GM18873 (cell line): ENCODE data around the gene ELOVL5.
"Not testable (repeated sequence)": the region's sequence is repeated elsewhere in the genome, so short reads cannot be mapped to it uniquely, and the experiment has no call there.

Source experiments
- ATAC-seq: cut with Tn5 transposase; IDR thresholded peaks from one replicate; pipeline ENCODE4 v1.9.1; 2021; ENCODE audit warnings: mild to moderate bottlenecking, moderate library complexity, moderate number of reproducible peaks; ENCODE audit not compliant: unreplicated experiment, low FRiP score

The ELOVL5 gene

GRCh38 chr6:53333439-53334408 is 15.0 kb downstream of the ELOVL5 start:
- no peak for ATAC-seq

DNA sequence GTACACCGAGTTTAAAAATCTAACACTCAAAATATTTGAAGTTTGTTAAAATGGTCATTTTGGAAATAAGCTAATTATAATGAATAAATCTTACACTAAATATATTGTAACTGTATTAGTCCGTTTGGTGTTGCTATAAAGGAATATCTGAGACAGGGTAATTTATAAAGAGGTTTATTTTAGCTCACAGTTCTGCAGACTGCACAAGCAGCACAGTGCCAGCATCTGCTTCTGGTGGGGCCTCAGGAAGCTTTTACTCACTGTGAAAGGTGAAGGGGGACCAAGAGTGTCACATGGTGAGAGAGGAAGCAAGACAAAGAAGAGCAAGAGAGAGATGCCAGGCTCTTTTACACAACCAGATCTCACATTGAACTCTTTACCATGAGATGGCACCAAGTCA is 17.1 kb downstream of the ELOVL5 start:
- ATAC-seq, result no peak

DNA sequence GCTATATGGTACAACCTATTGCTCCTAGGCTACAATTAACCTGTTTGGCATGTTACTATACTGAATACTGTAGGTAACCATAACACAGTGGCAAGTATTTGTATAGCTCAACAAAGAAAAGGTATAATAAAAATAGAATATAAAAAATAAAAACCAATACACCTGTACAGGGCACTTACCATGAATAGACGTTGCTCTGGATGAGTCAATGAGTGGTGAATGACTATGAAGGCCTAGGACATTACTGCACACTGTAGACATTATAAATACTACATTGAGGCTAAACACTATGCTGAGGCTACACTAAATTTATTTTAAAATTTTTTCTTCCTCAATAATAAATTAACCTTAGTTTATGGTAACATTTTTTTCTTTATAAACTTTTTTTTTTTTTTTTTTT is 18.6 kb downstream of the ELOVL5 start:
- ATAC-seq, result no peak

- ATAC-seq, result no peak
Observed at GRCh38 chr6:53328375-53328774, 20.4 kb downstream of the ELOVL5 start.

GRCh38 chr6:53327017-53327395 is 21.7 kb downstream of the ELOVL5 start:
- ATAC-seq, result no peak

DNA sequence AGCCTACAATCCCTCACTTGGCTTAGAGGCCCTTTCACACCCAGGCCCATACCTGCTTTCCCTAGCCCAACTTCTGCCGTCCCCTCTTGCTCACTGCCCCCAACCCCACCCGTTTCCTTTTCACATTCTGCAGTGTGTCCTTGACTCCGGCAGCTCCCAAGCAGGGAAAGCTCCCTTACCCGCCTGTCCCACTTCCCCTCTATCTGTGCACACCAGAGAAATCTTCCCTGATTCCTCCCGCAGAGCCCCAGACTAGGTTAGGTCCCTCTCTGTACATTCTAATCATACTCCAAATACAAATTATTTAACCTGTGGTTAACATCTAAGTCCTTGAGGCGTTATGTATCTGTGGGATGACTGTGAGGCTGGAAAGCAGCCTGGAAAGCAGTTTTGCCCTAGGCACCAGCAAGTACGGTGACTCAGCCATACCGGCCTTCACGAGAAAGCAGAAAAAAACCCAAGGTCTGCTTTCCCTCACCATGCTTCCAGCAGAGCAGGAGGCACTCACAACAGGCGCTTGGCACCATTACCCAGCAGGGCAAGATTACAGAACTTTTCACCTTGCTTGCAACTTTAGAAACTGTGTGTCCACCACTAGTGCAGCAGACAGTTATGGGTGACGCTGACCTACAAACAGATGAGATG is 22.3 kb downstream of the ELOVL5 start:
- no peak for ATAC-seq

- no peak for ATAC-seq
Observed at GRCh38 chr6:53325785-53326184, 23.0 kb downstream of the ELOVL5 start.

DNA sequence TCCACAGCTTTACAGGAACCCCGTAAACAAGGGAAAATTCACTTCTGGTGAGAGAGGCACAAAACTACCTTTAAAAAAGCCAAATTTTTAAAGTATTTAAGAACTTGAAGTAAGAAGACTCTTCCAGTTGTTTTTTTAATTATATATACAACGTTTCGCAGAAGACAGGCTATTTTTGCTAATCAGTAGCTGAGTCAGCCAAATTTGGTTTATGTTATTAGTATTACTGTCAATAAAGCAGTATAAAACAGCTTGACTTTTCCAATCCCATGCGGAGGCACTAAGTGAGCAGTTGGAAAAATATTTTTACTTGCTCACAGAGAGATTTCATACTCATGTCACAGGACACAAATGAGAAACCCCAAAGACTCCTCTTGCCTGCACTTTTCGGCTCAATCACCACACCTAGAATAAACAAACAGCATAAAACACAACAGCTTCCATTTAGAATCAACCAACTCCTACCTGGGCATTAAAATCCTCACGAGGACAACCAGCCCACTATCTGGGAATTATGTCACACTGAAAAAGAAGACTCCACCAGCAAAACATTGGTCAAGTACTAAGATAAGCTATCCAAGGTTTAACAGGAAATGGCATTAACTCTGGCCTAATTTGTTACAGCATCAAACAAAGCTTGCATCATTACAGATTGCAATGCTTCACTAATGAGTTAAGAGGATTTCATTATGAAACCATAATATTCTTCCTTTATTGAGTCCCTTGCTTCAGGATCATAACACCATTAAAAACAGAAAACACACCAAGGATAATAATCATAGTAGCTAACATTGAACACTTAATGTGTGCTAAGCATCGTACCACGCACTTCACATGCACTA is 26.3 kb downstream of the ELOVL5 start:
- no peak for ATAC-seq

DNA sequence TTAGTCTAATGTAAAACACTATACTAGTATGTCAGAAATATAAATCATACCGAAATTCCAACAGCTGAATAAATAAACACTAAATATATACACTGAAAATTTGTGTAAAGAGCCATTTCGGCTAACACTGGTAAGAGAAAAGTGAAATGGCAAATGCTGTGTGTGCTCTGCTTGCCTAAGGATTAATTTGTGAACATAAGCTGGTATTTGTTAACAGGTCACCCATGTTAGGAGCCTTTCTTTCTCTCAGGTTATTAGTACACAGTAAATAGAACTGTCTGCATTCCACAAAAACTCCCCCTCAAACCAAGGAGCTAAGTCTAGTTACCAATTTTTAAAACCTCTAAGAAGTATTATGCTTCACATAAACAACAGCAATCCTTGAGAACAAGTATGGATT is 27.0 kb downstream of the ELOVL5 start:
- no peak for ATAC-seq

DNA sequence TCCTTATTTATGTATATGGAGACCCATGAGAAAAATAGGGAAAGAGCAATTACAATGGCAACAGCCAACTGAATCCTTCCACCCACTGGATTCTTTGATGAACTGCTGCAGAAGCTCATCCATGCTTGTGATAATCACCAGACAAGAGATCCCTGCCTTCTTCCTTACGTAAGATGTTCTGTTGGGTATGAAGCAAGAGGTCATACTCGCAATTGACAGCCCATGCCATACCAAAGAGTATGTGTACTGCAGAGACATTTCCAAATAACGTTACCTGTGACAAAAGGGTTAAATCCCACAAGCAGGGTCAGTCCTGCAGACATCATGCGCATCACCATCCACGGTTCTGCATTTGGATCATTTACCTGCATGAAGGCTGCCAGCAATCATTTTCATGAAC is 27.8 kb downstream of the ELOVL5 start:
- no peak for ATAC-seq

DNA sequence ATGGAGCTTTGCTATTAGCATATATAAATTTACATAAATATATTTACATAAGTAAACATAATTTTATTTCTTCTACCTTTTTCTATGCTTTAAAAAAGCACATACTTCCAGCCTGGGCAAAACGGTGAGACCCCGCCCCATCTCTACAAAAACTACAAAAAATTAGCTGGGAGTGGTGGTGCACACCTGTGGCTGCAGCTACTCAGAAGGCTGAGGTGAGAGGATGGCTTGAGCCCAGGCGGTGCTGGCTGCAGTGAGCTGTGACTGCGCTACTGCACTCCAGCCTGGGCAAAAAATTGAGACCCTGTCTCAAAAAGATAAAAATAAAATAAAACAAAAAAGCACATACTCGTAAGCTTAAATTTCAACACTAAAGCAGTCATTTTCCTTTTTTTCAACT is 30.3 kb downstream of the ELOVL5 start:
- ATAC-seq, result no peak

DNA sequence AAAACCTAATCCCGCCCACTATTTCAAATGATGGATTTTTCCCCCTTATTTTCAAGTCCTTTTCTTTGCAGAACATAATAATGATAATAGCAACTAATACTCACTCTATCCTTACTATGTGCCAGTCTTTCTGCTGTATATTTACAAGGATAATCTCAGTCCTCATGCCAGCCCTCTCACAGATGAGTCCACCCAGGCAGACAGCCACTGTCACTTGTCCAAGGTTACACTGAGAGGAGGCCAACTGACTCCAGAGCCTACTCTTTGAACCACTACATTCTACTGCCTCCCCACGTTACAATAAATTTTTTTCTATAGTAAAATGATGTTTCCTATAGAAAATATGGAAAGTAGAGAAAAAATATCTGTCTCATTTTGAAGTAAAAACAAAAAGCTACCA is 30.9 kb downstream of the ELOVL5 start:
- ATAC-seq, result no peak

DNA sequence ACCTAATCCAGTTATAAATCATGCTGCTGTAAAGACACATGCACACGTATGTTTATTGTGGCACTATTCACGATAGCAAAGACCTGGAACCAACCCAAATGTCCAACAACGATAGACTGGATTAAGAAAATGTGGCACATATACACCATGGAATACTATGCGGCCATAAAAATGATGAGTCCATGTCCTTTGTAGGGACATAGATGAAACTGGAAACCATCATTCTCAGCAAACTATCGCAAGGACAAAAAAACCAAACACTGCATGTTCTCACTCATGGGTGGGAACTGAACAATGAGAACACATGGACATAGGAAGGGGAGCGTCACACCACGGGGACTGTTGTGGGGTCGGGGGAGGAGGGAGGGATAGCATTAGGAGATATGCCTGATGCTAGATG is 31.5 kb downstream of the ELOVL5 start:
- not testable (repeated sequence) for ATAC-seq

DNA sequence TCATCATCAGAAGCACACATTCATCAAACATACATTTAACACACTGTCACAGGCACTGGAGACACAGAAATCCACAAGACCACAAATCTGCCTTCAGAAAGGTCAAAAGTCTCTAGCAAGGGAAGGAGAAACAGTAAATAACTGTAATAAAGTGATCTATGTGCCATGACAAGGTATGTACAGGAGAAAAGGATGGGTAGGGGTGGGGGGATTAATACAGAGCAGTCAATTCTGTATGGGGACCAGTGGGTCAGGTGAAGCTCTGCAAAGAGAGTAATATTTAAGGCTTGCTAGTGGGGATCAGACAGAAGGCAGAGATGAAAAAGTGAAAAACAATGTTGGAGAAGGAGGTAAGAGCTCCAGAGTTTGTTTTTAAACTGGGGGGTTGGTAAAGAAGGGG is 32.6 kb downstream of the ELOVL5 start:
- ATAC-seq, result no peak

DNA sequence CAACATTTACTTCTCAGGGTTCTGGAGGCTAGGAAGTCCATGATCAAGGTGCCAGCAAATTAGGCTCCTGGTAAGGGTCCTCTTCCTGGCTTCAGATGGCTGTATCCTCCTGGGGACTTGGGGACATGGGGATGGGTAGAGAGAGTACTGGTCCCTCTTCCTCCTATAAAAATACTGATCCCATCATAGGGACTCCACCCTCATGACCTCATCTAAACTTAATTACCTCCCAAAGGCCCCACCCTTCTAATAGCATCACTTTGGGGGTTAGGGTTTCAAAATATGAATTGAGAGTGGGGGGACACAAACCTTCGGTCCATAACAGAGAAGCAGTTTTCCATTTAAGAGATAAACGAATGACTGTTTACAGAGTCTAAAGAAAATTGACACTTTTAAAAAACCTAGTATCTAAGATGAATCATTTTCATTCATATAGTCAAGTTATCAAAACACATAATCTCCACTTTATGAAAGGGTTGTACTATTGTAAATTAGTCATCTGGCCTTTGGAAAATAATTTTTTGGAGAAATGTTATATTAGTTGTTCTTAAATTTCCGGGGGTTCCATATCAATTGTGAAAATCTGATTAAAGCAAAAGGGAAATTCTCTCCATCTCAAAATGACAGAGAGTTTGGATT is 33.5 kb downstream of the ELOVL5 start:
- no peak for ATAC-seq

GRCh38 chr6:53313784-53314400 is 34.9 kb downstream of the ELOVL5 start:
- ATAC-seq, result no peak

DNA sequence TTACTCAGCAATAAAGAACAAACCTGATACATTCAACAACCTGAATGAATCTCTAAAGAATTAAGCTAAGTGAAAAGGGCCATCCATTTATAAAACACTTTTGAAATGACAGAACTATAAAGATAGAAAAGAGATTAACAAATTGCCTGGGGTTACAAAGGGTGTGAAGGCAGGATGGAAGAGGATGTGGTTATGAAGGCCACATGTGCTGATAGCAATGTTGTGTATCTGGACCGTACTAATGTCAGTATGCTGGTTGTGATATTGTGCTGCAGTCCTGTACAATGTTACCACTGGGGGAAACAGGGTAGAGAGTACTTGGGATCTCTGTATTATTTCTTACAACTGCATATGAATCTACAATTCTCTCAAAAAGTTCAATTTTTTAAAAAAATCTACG is 36.4 kb downstream of the ELOVL5 start:
- ATAC-seq, result no peak

- no peak for ATAC-seq
Observed at GRCh38 chr6:53311586-53311935, 37.2 kb downstream of the ELOVL5 start.

DNA sequence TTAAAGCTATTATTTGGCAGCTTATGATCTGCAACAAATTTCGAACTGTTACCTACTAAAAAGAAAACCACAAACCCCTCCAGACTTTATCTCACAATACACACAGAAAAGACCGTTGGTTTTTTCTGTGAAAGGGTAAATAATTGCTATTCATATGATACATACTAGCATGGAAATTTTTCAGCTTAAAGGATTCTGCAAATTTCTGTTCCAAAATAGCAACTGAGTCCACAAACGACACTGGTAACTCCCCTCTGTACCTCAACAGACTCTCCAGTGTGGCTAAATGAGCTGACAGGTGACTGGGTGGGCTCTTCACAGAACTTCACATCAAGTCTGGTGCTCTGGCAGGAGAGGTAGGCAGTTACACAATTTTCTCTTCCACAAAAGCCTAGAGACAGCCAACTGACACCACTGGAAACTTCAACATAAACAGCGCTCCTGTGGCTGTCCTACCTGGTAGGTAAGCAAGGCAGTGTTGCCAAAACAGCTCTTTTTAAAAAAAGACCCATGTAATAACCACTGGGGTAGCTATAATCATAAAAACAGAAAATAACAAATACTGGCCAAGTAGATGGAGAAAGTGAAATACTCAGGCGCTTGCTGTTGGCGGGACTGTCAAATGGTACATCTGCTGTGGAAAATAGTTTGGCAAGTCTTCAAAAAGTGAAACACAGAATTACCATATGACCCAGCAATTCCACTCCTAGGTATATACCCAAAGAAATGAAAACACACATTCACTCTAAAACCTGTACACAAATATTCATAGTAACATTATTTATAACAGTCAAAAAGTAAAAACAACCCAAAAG is 37.8 kb downstream of the ELOVL5 start:
- no peak for ATAC-seq
